GM23338 (cell line): ENCODE measurements around the gene LRP1B. TPM values are rescaled to one million over a fixed set of nuclear protein-coding genes. Genes with fewer than 3 reads are reported as not detected.

Experiments
- ATAC-seq: fragments of 200-7000 bp; cut with Tn5 transposase; 3 replicates; pipeline ENCODE4 v1.9.1; 2020
- DNase-seq: peaks from one replicate; pipeline ENCODE4 v3.0.0-alpha.2; 2015; ENCODE audit warnings: low spot score
- H2AFZ ChIP-seq: fragments of 200-600 bp; sonication (generic); 2 replicates; pipeline ENCODE4 v1.8.0; 2016; ENCODE audit warnings: antibody characterized with exemption, mild to moderate bottlenecking, moderate library complexity
- H3F3A ChIP-seq: fragments of 200-600 bp; sonication (generic); replicated peaks from 2 replicates; pipeline ENCODE4 v1.8.0; 2017; ENCODE audit warnings: antibody characterized with exemption, mixed run types, low read depth
- H3K27ac ChIP-seq: fragments of 200-600 bp; sonication (generic); 2 replicates; pipeline ENCODE4 v1.6.1; 2016; ENCODE audit warnings: low read depth
- H3K27me3 ChIP-seq: fragments of 200-600 bp; sonication (generic); 2 replicates; pipeline ENCODE4 v1.8.0; 2016; ENCODE audit warnings: mild to moderate bottlenecking, mixed run types, moderate library complexity; ENCODE audit not compliant: insufficient read depth
- H3K36me3 ChIP-seq: fragments of 200-600 bp; sonication (generic); 2 replicates; pipeline ENCODE4 v1.8.0; 2016; ENCODE audit warnings: mild to moderate bottlenecking; ENCODE audit not compliant: insufficient read depth
- H3K4me1 ChIP-seq: fragments of 200-600 bp; sonication (generic); 2 replicates; pipeline ENCODE4 v1.8.0; 2016; ENCODE audit warnings: mild to moderate bottlenecking, moderate library complexity; ENCODE audit not compliant: insufficient read depth
- H3K4me2 ChIP-seq: fragments of 200-600 bp; sonication (generic); 2 replicates; pipeline ENCODE4 v1.7.1; 2017; ENCODE audit warnings: mixed run types
- H3K4me3 ChIP-seq: fragments of 200-600 bp; sonication (generic); 2 replicates; pipeline ENCODE4 v1.6.1; 2016; ENCODE audit warnings: mixed run types
- H3K79me2 ChIP-seq: fragments of 200-600 bp; sonication (generic); replicated peaks from 2 replicates; pipeline ENCODE4 v1.8.0; 2017; ENCODE audit warnings: mild to moderate bottlenecking; ENCODE audit not compliant: insufficient read depth
- H3K9me2 ChIP-seq: fragments of 200-600 bp; sonication (generic); 2 replicates; pipeline ENCODE4 v1.8.0; 2017; ENCODE audit not compliant: insufficient read depth
- H4K20me1 ChIP-seq: fragments of 200-600 bp; sonication (generic); replicated peaks from 2 replicates; pipeline ENCODE4 v1.8.0; 2017; ENCODE audit warnings: mild to moderate bottlenecking; ENCODE audit not compliant: insufficient read depth
- H3K27ac Mint-ChIP-seq: 2 replicates; pipeline ENCODE4 v1.8.0; 2020; ENCODE audit warnings: inconsistent platforms, mild to moderate bottlenecking, moderate library complexity, mixed read lengths
- H3K27me3 Mint-ChIP-seq: 3 replicates; pipeline ENCODE4 v1.8.0; 2022; ENCODE audit warnings: low read depth, mild to moderate bottlenecking, moderate library complexity, mixed read lengths, inconsistent platforms; ENCODE audit not compliant: insufficient read depth, poor library complexity
- H3K36me3 Mint-ChIP-seq: 3 replicates; pipeline ENCODE4 v1.8.0; 2021; ENCODE audit warnings: low read depth, mild to moderate bottlenecking, inconsistent platforms, moderate library complexity, mixed read lengths
- H3K4me1 Mint-ChIP-seq: 3 replicates; pipeline ENCODE4 v1.8.0; 2020; ENCODE audit warnings: mild to moderate bottlenecking, inconsistent platforms, mixed read lengths
- H3K4me3 Mint-ChIP-seq: 3 replicates; pipeline ENCODE4 v1.8.0; 2021; ENCODE audit warnings: moderate library complexity, mild to moderate bottlenecking, inconsistent platforms, mixed read lengths
- H3K9me3 Mint-ChIP-seq: 3 replicates; pipeline ENCODE4 v1.8.0; 2020; ENCODE audit warnings: moderate library complexity, mild to moderate bottlenecking, inconsistent platforms, mixed read lengths
- CREB1 ChIP-seq: fragments of 250-450 bp; sonication (Bioruptor Pico); IDR thresholded peaks from 2 replicates; pipeline ENCODE4 v1.5.0; 2020; ENCODE audit warnings: low read depth, mild to moderate bottlenecking, moderate library complexity
- EZH2 ChIP-seq: fragments of 200-600 bp; sonication (generic); IDR thresholded peaks from one replicate; pipeline ENCODE4 v1.8.0; 2017; ENCODE audit warnings: antibody characterized with exemption, mild to moderate bottlenecking, low read depth; ENCODE audit not compliant: unreplicated experiment
- EZH2phosphoT487 ChIP-seq: fragments of 200-600 bp; sonication (generic); IDR thresholded peaks from one replicate; pipeline ENCODE4 v1.8.1; 2018; ENCODE audit warnings: antibody characterized with exemption; ENCODE audit not compliant: unreplicated experiment
- JUNB ChIP-seq: IDR thresholded peaks from one replicate; pipeline ENCODE4 v1.6.1; 2016; ENCODE audit warnings: antibody characterized with exemption; ENCODE audit not compliant: unreplicated experiment
- NANOG ChIP-seq: IDR thresholded peaks from 2 replicates; pipeline ENCODE4 v1.6.1; 2016; ENCODE audit warnings: antibody characterized with exemption, borderline replicate concordance
- POLR2AphosphoS5 ChIP-seq: IDR thresholded peaks from 2 replicates; pipeline ENCODE4 v1.6.1; 2016; ENCODE audit warnings: antibody characterized with exemption, low read depth
- STAT1 ChIP-seq: IDR thresholded peaks from one replicate; pipeline ENCODE4 v1.6.1; 2016; ENCODE audit warnings: antibody characterized with exemption; ENCODE audit not compliant: unreplicated experiment
- ZNF114 ChIP-seq: fragments of 250-450 bp; sonication (Bioruptor Pico); IDR thresholded peaks from 2 replicates; pipeline ENCODE4 v1.5.0; 2020; ENCODE audit warnings: mild to moderate bottlenecking, moderate library complexity
- ZNF331 ChIP-seq: fragments of 250-450 bp; sonication (Bioruptor Pico); IDR thresholded peaks from 2 replicates; pipeline ENCODE4 v1.5.0; 2020; ENCODE audit warnings: low read depth, mild to moderate bottlenecking, moderate library complexity
- polyA plus RNA-seq: library from polyadenylated mRNA; unstranded; fragments of >200 nt; fragmentation: Nextera tagmentation; extraction: Ambion mirVana; gene quantifications from 2 replicates; pipeline ENCODE4 v1.2.1, GENCODE V29; 2016
- total RNA-seq: library from RNA; depleted of rRNA; stranded (reverse); fragments of >200 nt; shearing (Covaris generic); gene quantifications from 2 replicates; pipeline ENCODE4 v1.2.3, GENCODE V29; 2014
- TF ChIP-seq, protein P1 (sequence below): fragments of 250-450 bp; sonication (Bioruptor Pico); IDR thresholded peaks from 2 replicates; pipeline ENCODE4 v1.5.0; 2020; ENCODE audit warnings: mild to moderate bottlenecking, moderate library complexity
- TF ChIP-seq, protein P2 (sequence below): IDR thresholded peaks from one replicate; pipeline ENCODE4 v1.6.1; 2018; ENCODE audit warnings: antibody characterized with exemption; ENCODE audit not compliant: unreplicated experiment
- TF ChIP-seq, protein P3 (sequence below), 2 experiments: fragments of 200-600 bp in 1 of 2; sonication (generic) in 1 of 2; conservative IDR thresholded peaks; 2 replicates each; pipeline versions ENCODE4 v1.5.1 to v1.6.1; 2016 to 2017; ENCODE audit warnings: antibody characterized with exemption in 2 of 2, low read depth in 2 of 2, mild to moderate bottlenecking in 2 of 2, moderate library complexity in 1 of 2

LRP1B gene
- total and polyA plus RNA-seq, 2 experiments from 2014 or later: 0.15 to 0.97 TPM

DNA sequence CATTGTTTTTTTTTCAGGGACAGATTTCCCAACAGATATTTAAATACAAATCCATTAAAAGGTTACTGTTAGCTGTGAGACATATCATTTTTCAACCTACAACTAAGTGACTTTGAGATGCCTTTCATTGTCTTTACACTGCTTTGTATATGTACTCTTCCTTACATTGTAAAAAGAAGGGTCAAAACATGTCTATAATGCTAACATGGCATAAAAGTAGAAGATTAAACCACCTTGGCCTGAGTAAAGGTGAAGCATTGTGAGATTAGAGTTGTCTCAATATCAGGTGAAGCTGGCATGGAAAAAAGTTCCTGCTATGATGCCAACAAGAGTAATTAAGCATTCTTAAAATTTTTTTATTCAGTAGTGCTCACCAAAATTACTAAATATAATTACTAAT lies 1842.1 kb downstream of the LRP1B start:
- ATAC-seq (no peak), DNase-seq (no peak)
- no peaks in the 10 kb centered on the region for H3F3A ChIP-seq
- no peak overlapping the region for H3K27ac ChIP-seq
- no peak overlapping the region for H3K4me2 ChIP-seq
- no peaks in the 10 kb centered on the region for H3K9me2 ChIP-seq
- H3K27me3 ChIP-seq: no peaks in the 10 kb centered on the region
- no peak overlapping the region for H3K4me3 Mint-ChIP-seq
- H3K9me3 Mint-ChIP-seq: no peaks in the 10 kb centered on the region
- H3K36me3 Mint-ChIP-seq: no peaks in the 10 kb centered on the region
- H3K27ac Mint-ChIP-seq: no peak overlapping the region
- H3K36me3 ChIP-seq: no peaks in the 10 kb centered on the region
- 0 out of 2 replicates have a peak, but pooled peaks cover 4% of the 10 kb centered on the region for H3K4me1 ChIP-seq
- TF ChIP-seq, protein P1, sequence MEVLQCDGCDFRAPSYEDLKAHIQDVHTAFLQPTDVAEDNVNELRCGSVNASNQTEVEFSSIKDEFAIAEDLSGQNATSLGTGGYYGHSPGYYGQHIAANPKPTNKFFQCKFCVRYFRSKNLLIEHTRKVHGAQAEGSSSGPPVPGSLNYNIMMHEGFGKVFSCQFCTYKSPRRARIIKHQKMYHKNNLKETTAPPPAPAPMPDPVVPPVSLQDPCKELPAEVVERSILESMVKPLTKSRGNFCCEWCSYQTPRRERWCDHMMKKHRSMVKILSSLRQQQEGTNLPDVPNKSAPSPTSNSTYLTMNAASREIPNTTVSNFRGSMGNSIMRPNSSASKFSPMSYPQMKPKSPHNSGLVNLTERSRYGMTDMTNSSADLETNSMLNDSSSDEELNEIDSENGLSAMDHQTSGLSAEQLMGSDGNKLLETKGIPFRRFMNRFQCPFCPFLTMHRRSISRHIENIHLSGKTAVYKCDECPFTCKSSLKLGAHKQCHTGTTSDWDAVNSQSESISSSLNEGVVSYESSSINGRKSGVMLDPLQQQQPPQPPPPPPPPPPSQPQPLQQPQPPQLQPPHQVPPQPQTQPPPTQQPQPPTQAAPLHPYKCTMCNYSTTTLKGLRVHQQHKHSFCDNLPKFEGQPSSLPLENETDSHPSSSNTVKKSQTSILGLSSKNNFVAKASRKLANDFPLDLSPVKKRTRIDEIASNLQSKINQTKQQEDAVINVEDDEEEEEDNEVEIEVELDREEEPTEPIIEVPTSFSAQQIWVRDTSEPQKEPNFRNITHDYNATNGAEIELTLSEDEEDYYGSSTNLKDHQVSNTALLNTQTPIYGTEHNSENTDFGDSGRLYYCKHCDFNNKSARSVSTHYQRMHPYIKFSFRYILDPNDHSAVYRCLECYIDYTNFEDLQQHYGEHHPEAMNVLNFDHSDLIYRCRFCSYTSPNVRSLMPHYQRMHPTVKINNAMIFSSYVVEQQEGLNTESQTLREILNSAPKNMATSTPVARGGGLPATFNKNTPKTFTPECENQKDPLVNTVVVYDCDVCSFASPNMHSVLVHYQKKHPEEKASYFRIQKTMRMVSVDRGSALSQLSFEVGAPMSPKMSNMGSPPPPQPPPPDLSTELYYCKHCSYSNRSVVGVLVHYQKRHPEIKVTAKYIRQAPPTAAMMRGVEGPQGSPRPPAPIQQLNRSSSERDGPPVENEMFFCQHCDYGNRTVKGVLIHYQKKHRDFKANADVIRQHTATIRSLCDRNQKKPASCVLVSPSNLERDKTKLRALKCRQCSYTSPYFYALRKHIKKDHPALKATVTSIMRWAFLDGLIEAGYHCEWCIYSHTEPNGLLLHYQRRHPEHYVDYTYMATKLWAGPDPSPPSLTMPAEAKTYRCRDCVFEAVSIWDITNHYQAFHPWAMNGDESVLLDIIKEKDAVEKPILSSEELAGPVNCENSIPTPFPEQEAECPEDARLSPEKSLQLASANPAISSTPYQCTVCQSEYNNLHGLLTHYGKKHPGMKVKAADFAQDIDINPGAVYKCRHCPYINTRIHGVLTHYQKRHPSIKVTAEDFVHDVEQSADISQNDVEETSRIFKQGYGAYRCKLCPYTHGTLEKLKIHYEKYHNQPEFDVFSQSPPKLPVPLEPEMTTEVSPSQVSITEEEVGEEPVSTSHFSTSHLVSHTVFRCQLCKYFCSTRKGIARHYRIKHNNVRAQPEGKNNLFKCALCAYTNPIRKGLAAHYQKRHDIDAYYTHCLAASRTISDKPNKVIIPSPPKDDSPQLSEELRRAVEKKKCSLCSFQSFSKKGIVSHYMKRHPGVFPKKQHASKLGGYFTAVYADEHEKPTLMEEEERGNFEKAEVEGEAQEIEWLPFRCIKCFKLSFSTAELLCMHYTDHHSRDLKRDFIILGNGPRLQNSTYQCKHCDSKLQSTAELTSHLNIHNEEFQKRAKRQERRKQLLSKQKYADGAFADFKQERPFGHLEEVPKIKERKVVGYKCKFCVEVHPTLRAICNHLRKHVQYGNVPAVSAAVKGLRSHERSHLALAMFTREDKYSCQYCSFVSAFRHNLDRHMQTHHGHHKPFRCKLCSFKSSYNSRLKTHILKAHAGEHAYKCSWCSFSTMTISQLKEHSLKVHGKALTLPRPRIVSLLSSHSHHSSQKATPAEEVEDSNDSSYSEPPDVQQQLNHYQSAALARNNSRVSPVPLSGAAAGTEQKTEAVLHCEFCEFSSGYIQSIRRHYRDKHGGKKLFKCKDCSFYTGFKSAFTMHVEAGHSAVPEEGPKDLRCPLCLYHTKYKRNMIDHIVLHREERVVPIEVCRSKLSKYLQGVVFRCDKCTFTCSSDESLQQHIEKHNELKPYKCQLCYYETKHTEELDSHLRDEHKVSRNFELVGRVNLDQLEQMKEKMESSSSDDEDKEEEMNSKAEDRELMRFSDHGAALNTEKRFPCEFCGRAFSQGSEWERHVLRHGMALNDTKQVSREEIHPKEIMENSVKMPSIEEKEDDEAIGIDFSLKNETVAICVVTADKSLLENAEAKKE (CRISPR knock-in tag): no peak
- TF ChIP-seq EZH2phosphoT487: no peak
- TF ChIP-seq, protein P2, sequence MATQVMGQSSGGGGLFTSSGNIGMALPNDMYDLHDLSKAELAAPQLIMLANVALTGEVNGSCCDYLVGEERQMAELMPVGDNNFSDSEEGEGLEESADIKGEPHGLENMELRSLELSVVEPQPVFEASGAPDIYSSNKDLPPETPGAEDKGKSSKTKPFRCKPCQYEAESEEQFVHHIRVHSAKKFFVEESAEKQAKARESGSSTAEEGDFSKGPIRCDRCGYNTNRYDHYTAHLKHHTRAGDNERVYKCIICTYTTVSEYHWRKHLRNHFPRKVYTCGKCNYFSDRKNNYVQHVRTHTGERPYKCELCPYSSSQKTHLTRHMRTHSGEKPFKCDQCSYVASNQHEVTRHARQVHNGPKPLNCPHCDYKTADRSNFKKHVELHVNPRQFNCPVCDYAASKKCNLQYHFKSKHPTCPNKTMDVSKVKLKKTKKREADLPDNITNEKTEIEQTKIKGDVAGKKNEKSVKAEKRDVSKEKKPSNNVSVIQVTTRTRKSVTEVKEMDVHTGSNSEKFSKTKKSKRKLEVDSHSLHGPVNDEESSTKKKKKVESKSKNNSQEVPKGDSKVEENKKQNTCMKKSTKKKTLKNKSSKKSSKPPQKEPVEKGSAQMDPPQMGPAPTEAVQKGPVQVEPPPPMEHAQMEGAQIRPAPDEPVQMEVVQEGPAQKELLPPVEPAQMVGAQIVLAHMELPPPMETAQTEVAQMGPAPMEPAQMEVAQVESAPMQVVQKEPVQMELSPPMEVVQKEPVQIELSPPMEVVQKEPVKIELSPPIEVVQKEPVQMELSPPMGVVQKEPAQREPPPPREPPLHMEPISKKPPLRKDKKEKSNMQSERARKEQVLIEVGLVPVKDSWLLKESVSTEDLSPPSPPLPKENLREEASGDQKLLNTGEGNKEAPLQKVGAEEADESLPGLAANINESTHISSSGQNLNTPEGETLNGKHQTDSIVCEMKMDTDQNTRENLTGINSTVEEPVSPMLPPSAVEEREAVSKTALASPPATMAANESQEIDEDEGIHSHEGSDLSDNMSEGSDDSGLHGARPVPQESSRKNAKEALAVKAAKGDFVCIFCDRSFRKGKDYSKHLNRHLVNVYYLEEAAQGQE: no peak
- TF ChIP-seq, protein P3, sequence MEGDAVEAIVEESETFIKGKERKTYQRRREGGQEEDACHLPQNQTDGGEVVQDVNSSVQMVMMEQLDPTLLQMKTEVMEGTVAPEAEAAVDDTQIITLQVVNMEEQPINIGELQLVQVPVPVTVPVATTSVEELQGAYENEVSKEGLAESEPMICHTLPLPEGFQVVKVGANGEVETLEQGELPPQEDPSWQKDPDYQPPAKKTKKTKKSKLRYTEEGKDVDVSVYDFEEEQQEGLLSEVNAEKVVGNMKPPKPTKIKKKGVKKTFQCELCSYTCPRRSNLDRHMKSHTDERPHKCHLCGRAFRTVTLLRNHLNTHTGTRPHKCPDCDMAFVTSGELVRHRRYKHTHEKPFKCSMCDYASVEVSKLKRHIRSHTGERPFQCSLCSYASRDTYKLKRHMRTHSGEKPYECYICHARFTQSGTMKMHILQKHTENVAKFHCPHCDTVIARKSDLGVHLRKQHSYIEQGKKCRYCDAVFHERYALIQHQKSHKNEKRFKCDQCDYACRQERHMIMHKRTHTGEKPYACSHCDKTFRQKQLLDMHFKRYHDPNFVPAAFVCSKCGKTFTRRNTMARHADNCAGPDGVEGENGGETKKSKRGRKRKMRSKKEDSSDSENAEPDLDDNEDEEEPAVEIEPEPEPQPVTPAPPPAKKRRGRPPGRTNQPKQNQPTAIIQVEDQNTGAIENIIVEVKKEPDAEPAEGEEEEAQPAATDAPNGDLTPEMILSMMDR (conservative IDR thresholded peaks at IDR 0.05; ENCODE audit: low read depth in 2 of 2): no peak
- TF ChIP-seq POLR2AphosphoS5: no peak
- TF ChIP-seq NANOG: no peak
- no peak for TF ChIP-seq ZNF331 (CRISPR knock-in tag)
- no peak for TF ChIP-seq ZNF114 (CRISPR knock-in tag)
- no peak for TF ChIP-seq CREB1 (CRISPR knock-in tag)
- no peak for TF ChIP-seq JUNB
- no peak for TF ChIP-seq STAT1
- no peak for TF ChIP-seq EZH2
- no peaks in the 10 kb centered on the region for H3K27me3 Mint-ChIP-seq
- H3K4me1 Mint-ChIP-seq: peaks cover 4% of the 10 kb centered on the region; the same call in 1 of the 3 replicates
- H3K79me2 ChIP-seq: no peaks in the 10 kb centered on the region
- H3K4me3 ChIP-seq: no peak overlapping the region
- H4K20me1 ChIP-seq: no peaks in the 10 kb centered on the region
- H2AFZ ChIP-seq: no peak overlapping the region
